ENCODE data around the gene AAR2. TPM values are rescaled to one million over a fixed set of nuclear protein-coding genes. Genes with fewer than 3 reads are reported as not detected.

AAR2 gene
- total RNA-seq, 3 donors from 2014 or later (not counting 1 experiment from before 2014, with no cell fraction given) = 22.6 to 26.5 (median 25.6) TPM

DNA sequence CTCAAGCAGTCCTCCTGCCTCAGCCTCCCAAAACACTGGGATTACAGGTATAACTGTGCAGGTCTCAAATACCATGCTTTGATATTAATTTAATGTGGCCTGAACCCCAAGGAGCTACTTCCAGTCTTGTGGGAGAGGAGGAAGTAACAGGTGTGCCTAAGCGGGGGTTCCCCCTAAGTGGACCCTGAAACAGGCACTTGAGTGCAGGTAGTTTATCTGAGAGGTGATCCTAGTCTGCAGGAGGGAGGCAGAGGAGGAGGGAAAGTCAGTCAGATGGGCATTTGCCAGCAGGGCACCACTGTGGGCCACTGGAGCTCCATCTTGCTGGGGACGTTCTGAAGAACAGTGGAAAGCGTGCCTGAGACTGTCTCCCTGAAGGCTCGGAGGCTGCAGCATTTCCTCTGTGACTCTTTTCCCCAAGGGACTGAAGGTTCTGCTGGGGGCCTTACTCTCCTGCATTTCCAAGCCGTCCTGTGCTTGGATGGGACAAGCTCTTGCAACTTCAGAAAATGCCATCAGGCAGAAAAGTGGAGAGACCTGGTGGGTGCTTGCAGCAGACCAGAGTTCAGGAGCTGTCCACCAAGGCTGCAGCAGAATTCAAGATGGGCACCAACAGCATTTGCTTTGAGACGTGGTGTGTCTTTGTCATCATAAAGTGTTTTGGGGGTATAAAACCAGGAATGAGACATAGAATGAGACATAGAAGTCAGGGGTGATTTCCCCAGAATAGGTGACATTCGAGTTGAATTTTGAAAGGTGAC lies 65.3 kb downstream of the AAR2 start:
- WGBS (ENCODE audit: insufficient coverage) = 69% methylated on average over 7 of the region's 7 CpGs
- DNase-seq = no peak

GRCh38 chr20:36303020-36303595 lies 66.8 kb downstream of the AAR2 start:
- Histone ChIP-seq H3K4me3 (ENCODE audit: low read length) (no peak overlapping the region), H3K9me3 (ENCODE audit: control insufficient read depth, insufficient read depth, low read length) (no peaks in the 10 kb centered on the region), H3K36me3 (ENCODE audit: control insufficient read depth, insufficient read depth, low read length) (no peaks in the 10 kb centered on the region), H3K27me3 (ENCODE audit: control insufficient read depth, insufficient read depth, low read length) (peaks cover 24% of the 10 kb centered on the region), H3K4me1 (ENCODE audit: control insufficient read depth, insufficient read depth, low read length) (peaks cover 12% of the 10 kb centered on the region), H3K27ac (ENCODE audit: low read length) (no peak overlapping the region)
- Mint-ChIP-seq H3K36me3 (no peaks in the 10 kb centered on the region), H3K9me3 (no peaks in the 10 kb centered on the region), H3K4me3 (no peak overlapping the region), H3K27me3 (ENCODE audit: low read depth in 2 of 2) (peaks cover 51 to 58% of the 10 kb centered on the region in 2 donors), H3K4me1 (peaks cover 5 to 6% of the 10 kb centered on the region in 2 donors), H3K27ac (no peak overlapping the region)
- TF ChIP-seq, protein P1, sequence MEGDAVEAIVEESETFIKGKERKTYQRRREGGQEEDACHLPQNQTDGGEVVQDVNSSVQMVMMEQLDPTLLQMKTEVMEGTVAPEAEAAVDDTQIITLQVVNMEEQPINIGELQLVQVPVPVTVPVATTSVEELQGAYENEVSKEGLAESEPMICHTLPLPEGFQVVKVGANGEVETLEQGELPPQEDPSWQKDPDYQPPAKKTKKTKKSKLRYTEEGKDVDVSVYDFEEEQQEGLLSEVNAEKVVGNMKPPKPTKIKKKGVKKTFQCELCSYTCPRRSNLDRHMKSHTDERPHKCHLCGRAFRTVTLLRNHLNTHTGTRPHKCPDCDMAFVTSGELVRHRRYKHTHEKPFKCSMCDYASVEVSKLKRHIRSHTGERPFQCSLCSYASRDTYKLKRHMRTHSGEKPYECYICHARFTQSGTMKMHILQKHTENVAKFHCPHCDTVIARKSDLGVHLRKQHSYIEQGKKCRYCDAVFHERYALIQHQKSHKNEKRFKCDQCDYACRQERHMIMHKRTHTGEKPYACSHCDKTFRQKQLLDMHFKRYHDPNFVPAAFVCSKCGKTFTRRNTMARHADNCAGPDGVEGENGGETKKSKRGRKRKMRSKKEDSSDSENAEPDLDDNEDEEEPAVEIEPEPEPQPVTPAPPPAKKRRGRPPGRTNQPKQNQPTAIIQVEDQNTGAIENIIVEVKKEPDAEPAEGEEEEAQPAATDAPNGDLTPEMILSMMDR (IDR thresholded peaks at IDR 0.05) = no peak
- intact Hi-C loops (cut with micrococcal nuclease) = no loop called here
- ATAC-seq = no peak
- no peak for DNase-seq
- 32% methylated on average over 14 of the region's 14 CpGs for WGBS (ENCODE audit: insufficient coverage)

More for the DNA sequence above, 65.3 kb downstream of the AAR2 start:
- no peaks in the 10 kb centered on the region for H3K9me3 ChIP-seq (ENCODE audit: control insufficient read depth, insufficient read depth, low read length)
- no peak for ATAC-seq
- no peak overlapping the region for H3K27ac Mint-ChIP-seq
- H3K27ac ChIP-seq (ENCODE audit: low read length) = no peak overlapping the region
- H3K27me3 Mint-ChIP-seq (ENCODE audit: low read depth in 2 of 2) = peaks cover 53 to 57% of the 10 kb centered on the region in 2 donors
- peaks cover 4% of the 10 kb centered on the region for H3K4me1 ChIP-seq (ENCODE audit: control insufficient read depth, insufficient read depth, low read length)
- no peak overlapping the region for H3K4me3 Mint-ChIP-seq
- H3K36me3 ChIP-seq (ENCODE audit: control insufficient read depth, insufficient read depth, low read length) = no peaks in the 10 kb centered on the region
- H3K4me1 Mint-ChIP-seq = peaks cover 5 to 6% of the 10 kb centered on the region in 2 donors
- intact Hi-C loops (cut with micrococcal nuclease) = no loop called here
- H3K9me3 Mint-ChIP-seq = no peaks in the 10 kb centered on the region
- TF ChIP-seq, protein P1 (IDR thresholded peaks at IDR 0.05) = no peak
- H3K27me3 ChIP-seq (ENCODE audit: control insufficient read depth, insufficient read depth, low read length) = peaks cover 16% of the 10 kb centered on the region
- H3K36me3 Mint-ChIP-seq = no peaks in the 10 kb centered on the region
- H3K4me3 ChIP-seq (ENCODE audit: low read length) = no peak overlapping the region

DNA sequence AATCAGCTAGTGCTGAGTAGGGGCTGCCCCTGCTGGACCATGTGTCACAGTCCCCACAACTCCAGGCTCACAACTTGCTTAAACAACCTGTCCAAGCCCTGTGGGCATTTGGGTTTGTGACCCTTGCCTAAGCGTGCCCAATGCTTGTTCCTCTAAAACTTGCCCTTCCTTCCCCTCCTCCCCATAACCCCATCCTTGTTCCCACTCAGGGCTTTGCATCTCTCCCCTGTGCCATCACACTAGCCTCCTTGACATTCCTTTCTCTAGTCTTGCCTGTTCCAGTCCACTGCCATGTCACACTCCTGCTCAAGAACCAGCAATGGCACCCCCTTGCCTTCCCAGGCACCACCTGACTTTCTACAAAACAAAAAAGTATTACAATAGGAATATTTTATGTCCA lies 67.6 kb downstream of the AAR2 start:
- H3K36me3 Mint-ChIP-seq = no peaks in the 10 kb centered on the region
- TF ChIP-seq, protein P1 (IDR thresholded peaks at IDR 0.05) = no peak
- intact Hi-C loops (cut with micrococcal nuclease) = no loop called here
- H3K4me3 Mint-ChIP-seq = no peak overlapping the region
- no peak overlapping the region for H3K27ac ChIP-seq (ENCODE audit: low read length)
- H3K4me1 ChIP-seq (ENCODE audit: control insufficient read depth, insufficient read depth, low read length) = peaks cover 12% of the 10 kb centered on the region
- H3K36me3 ChIP-seq (ENCODE audit: control insufficient read depth, insufficient read depth, low read length) = no peaks in the 10 kb centered on the region
- H3K9me3 Mint-ChIP-seq = no peaks in the 10 kb centered on the region
- WGBS (ENCODE audit: insufficient coverage) = 82% methylated on average over 1 of the region's 1 CpG
- H3K27ac Mint-ChIP-seq = no peak overlapping the region
- DNase-seq (no peak), ATAC-seq (no peak)
- peaks cover 55 to 63% of the 10 kb centered on the region in 2 donors for H3K27me3 Mint-ChIP-seq (ENCODE audit: low read depth in 2 of 2)
- H3K4me1 Mint-ChIP-seq = peaks cover 5 to 6% of the 10 kb centered on the region in 2 donors
- H3K9me3 ChIP-seq (ENCODE audit: control insufficient read depth, insufficient read depth, low read length) = no peaks in the 10 kb centered on the region
- H3K27me3 ChIP-seq (ENCODE audit: control insufficient read depth, insufficient read depth, low read length) = peaks cover 27% of the 10 kb centered on the region
- H3K4me3 ChIP-seq (ENCODE audit: low read length) = no peak overlapping the region

All from natural killer cell (primary cell).